Activated CD8-positive, alpha-beta T cell treated with anti-CD3 and anti-CD28 coated beads for 36 hours (primary cell): ENCODE results near the gene PHF23. TPM values are rescaled to one million over a fixed set of nuclear protein-coding genes. Genes with fewer than 3 reads are reported as not detected.

ENCODE experiments used
- ATAC-seq: fragments of 200-7000 bp; cut with Tn5 transposase; one replicate; pipeline ENCODE4 v1.10.0; 2021; ENCODE audit warnings: mild to moderate bottlenecking, moderate library complexity
- CTCF ChIA-PET: fragments of 350-600 bp; sonication (Branson Sonifier 250); formaldehyde crosslinking; loops from one replicate; lab custom pipeline; 2021; ENCODE audit warnings: antibody characterized with exemption; lab: Charles Lee
- POLR2A ChIA-PET: fragments of 350-600 bp; sonication (Branson Sonifier 250); formaldehyde crosslinking; loops from one replicate; lab custom pipeline; 2021; ENCODE audit warnings: antibody characterized with exemption; lab: Charles Lee
- DNase-seq: peaks from one replicate; pipeline ENCODE4 v3.0.0-alpha.2; 2020
- H3K27ac Mint-ChIP-seq: one replicate; pipeline ENCODE4 v1.8.0; 2021; ENCODE audit warnings: mild to moderate bottlenecking, mixed read lengths
- H3K27me3 Mint-ChIP-seq: one replicate; pipeline ENCODE4 v1.8.0; 2021; ENCODE audit warnings: mixed read lengths
- H3K36me3 Mint-ChIP-seq: one replicate; pipeline ENCODE4 v1.8.0; 2021; ENCODE audit warnings: low read depth, mixed read lengths
- H3K4me1 Mint-ChIP-seq: one replicate; pipeline ENCODE4 v1.8.0; 2021; ENCODE audit warnings: low read depth, mixed read lengths
- H3K4me3 Mint-ChIP-seq: one replicate; pipeline ENCODE4 v1.8.0; 2021; ENCODE audit warnings: mild to moderate bottlenecking, moderate library complexity, mixed read lengths
- H3K9me3 Mint-ChIP-seq: one replicate; pipeline ENCODE4 v1.8.0; 2021; ENCODE audit warnings: mixed read lengths
- intact Hi-C: fragments of 100-400 bp; cut with micrococcal nuclease; formaldehyde crosslinking; loops from one replicate; pipeline ENCODE4 v1.10.0; 2022
- total RNA-seq, 2 experiments: library from RNA; stranded (reverse); gene quantifications; one replicate each; pipeline ENCODE4 v1.2.3, GENCODE V29; 2021
- TF ChIP-seq, protein P1 (sequence below): fragments of 200-600 bp; IDR thresholded peaks from one replicate; pipeline ENCODE4 v1.8.0; 2022; ENCODE audit warnings: antibody characterized with exemption, mild to moderate bottlenecking

PHF23 gene
- 10 to 100 TPM; 17.8 to 24.4 TPM for total RNA-seq

DNA sequence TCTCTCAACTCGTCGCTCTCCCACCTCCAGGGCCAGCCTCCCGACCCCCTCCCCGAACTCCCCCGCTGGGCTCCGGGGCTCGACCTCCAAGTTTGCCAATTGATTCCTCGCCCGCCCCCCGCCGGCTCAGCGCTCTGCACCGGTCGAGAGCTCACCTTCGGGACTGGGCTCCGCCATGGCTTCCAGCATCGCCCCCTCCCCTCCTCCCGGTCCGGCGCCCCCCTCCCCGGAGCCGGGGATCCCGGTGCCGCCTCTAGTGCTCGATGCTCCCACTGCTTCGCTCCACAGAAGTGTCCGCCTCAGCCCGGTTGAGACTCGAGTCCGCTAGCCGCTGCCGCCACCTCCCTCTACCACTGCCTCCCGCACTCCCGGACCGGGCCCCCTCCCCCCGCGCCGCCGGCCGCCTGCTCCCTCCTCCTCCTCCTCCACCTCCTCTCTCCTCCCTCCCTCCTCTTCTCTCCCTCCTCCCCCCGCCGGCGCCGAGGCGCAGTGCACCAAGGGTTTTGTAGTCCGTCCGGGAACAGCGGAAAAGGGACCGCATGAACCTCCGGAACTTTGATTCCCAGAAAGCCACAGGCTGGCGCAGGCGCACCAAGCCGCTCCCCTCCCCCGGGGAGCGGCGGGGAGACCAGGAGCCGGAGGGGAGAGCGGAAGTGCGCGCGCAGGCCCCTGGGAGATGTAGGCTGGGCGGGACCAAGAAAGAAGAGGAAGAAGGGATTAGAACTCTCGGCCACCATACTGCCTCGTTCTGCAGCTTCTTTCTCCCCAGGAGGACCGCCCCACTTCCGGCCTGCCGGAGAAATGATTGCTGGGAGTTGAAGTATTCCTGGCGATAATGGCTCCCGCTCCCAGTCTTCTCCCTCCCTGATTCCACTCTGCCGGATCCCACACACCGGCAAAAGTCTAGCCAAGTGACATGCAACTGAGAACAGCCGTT, at the start of gene PHF23:
Gene PHF23 (minus strand): TSS at position 367 of the 937 bp plus-strand sequence. CDS start 178 bp downstream, at position 189.
- peak within 1 kb of the TSS; percentile 97 for H3K27ac Mint-ChIP-seq
- TF ChIP-seq, protein P1, sequence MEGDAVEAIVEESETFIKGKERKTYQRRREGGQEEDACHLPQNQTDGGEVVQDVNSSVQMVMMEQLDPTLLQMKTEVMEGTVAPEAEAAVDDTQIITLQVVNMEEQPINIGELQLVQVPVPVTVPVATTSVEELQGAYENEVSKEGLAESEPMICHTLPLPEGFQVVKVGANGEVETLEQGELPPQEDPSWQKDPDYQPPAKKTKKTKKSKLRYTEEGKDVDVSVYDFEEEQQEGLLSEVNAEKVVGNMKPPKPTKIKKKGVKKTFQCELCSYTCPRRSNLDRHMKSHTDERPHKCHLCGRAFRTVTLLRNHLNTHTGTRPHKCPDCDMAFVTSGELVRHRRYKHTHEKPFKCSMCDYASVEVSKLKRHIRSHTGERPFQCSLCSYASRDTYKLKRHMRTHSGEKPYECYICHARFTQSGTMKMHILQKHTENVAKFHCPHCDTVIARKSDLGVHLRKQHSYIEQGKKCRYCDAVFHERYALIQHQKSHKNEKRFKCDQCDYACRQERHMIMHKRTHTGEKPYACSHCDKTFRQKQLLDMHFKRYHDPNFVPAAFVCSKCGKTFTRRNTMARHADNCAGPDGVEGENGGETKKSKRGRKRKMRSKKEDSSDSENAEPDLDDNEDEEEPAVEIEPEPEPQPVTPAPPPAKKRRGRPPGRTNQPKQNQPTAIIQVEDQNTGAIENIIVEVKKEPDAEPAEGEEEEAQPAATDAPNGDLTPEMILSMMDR = no peak
- H3K4me3 Mint-ChIP-seq = peak within 1 kb of the TSS; percentile 96
- peaks cover 34% of the 10 kb centered on the region for H3K36me3 Mint-ChIP-seq
- peak; percentile 76 for ATAC-seq
- intact Hi-C loops = no loop called here
- ChIA-PET CTCF (interaction anchor here (2.5 to 7.2 kb wide), 2 partner anchors 10 to 19 kb away, joined by 7 to 41 read pairs; partner anchors contain the start of genes ACADVL and DLG4), POLR2A (interaction anchor here (0.7 to 15.6 kb wide), 9 partner anchors 10 to 447 kb away, joined by 3 to 261 read pairs (median 4); partner anchors contain the start of genes ACADVL, CTDNEP1, DLG4 and ELP5)
- H3K4me1 Mint-ChIP-seq = peaks cover 53% of the 10 kb centered on the region
- peaks cover 2% of the 10 kb centered on the region for H3K27me3 Mint-ChIP-seq
- H3K9me3 Mint-ChIP-seq = no peaks in the 10 kb centered on the region
- peak; percentile 98 for DNase-seq

DNA sequence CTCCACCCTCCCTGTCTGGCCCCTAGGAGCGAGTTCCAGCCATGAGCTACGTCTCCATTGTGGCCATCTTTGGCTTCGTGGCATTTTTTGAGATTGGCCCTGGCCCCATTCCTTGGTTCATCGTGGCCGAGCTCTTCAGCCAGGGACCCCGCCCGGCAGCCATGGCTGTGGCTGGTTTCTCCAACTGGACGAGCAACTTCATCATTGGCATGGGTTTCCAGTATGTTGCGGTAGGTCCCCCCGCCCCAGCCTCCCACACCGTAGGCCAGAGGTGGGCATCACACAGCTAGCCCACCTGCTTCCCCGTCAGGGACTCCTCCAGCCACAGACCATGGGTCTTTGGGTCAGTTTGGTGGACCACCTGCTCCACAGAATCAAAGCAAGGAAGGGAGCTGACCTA, 46.4 kb upstream of the PHF23 start:
- CTCF ChIA-PET = interaction anchor here (10.3 kb wide), 1 partner anchor 12 kb away, joined by 144 read pairs; no protein-coding TSS in a partner anchor
- Mint-ChIP-seq H3K27me3 (peaks cover 19% of the 10 kb centered on the region), H3K27ac (no peak overlapping the region), H3K4me3 (no peak overlapping the region), H3K36me3 (no peaks in the 10 kb centered on the region), H3K9me3 (no peaks in the 10 kb centered on the region), H3K4me1 (peaks cover 18% of the 10 kb centered on the region)
- ATAC-seq (no peak), DNase-seq (no peak)
- intact Hi-C loops = no loop called here
- POLR2A ChIA-PET = interaction anchor here (0.5 to 1.9 kb wide), 2 partner anchors 11 to 29 kb away, joined by 3 to 11 read pairs; partner anchors contain the start of gene GPS2
- TF ChIP-seq, protein P1 = no peak

DNA sequence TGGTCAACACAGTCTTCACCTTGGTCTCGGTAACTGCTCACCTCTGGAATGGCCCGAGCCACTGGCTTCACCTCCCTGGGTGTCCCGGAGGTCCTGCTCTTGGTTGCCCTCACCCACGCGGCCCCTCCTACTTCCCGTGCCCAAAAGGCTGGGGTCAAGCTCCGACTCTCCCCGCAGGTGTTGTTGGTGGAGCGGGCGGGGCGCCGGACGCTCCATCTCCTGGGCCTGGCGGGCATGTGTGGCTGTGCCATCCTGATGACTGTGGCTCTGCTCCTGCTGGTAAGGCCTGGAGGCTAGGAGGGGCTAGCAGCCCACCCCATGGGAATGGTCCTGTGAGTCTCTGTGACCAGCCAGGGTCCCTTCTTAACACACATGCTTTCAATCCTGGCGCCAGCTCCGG, 45.7 kb upstream of the PHF23 start:
- Mint-ChIP-seq H3K9me3 (no peaks in the 10 kb centered on the region), H3K27ac (no peak overlapping the region), H3K36me3 (no peaks in the 10 kb centered on the region), H3K4me3 (no peak overlapping the region), H3K4me1 (peaks cover 19% of the 10 kb centered on the region), H3K27me3 (peaks cover 19% of the 10 kb centered on the region)
- ChIA-PET POLR2A (interaction anchor here (1.3 to 1.9 kb wide), 2 partner anchors 12 to 28 kb away, joined by 5 to 11 read pairs; no protein-coding TSS in a partner anchor), CTCF (interaction anchor here (10.3 kb wide), 1 partner anchor 13 kb away, joined by 144 read pairs; no protein-coding TSS in a partner anchor)
- TF ChIP-seq, protein P1 = no peak
- DNase-seq (no peak), ATAC-seq (no peak)
- intact Hi-C loops = no loop called here

DNA sequence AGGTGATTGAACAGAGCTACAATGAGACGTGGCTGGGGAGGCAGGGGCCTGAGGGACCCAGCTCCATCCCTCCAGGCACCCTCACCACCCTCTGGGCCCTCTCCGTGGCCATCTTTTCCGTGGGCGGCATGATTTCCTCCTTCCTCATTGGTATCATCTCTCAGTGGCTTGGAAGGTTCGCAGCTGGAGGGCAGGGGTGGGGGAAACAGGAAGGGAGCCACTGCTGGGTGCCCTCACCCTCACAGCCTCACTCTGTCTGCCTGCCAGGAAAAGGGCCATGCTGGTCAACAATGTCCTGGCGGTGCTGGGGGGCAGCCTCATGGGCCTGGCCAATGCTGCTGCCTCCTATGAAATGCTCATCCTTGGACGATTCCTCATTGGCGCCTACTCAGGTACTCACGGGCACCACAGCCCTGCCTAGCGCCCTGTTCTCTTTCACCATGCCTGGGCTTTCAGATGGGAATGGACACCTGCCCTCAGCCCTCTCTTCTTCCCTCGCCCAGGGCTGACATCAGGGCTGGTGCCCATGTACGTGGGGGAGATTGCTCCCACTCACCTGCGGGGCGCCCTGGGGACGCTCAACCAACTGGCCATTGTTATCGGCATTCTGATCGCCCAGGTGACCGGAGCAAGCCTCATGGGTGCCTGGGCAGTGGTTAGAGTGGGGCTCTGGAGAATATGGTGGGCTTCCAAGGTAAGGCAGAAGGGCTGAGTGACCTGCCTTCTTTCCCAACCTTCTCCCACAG, 44.4 kb upstream of the PHF23 start:
- ChIA-PET POLR2A (interaction anchor here (0.9 to 1.3 kb wide), 3 partner anchors 12 to 46 kb away, joined by 3 to 5 read pairs (median 5); no protein-coding TSS in a partner anchor), CTCF (interaction anchor here (1.0 to 10.3 kb wide), 2 partner anchors 15 to 277 kb away, joined by 3 to 144 read pairs; no protein-coding TSS in a partner anchor)
- TF ChIP-seq, protein P1 = no peak
- Mint-ChIP-seq H3K4me1 (peaks cover 19% of the 10 kb centered on the region), H3K27ac (no peak overlapping the region), H3K4me3 (no peak overlapping the region), H3K9me3 (no peaks in the 10 kb centered on the region), H3K27me3 (peaks cover 19% of the 10 kb centered on the region), H3K36me3 (no peaks in the 10 kb centered on the region)
- ATAC-seq = no peak
- intact Hi-C loops = no loop called here
- DNase-seq = no peak
